Neural progenitor cell (in vitro differentiated cells): ENCODE data around the gene INTS4. TPM values are rescaled to one million over a fixed set of nuclear protein-coding genes. Genes with fewer than 3 reads are reported as not detected.
"Not testable (repeated sequence)": the region's sequence is repeated elsewhere in the genome, so short reads cannot be mapped to it uniquely, and the experiment has no call there.

ENCODE experiments used
- DNase-seq: peaks from one replicate; pipeline ENCODE4 v3.0.0-alpha.2; 2016; ENCODE audit warnings: low spot score
- H2AFZ ChIP-seq: fragments of 200-600 bp; sonication (generic); replicated peaks from 2 replicates; pipeline ENCODE4 v1.6.1; 2016; ENCODE audit warnings: antibody characterized with exemption
- H3F3A ChIP-seq: fragments of 200-600 bp; sonication (generic); 2 replicates; pipeline ENCODE4 v1.6.1; 2016; ENCODE audit warnings: antibody characterized with exemption, low read depth
- H3K27ac ChIP-seq: fragments of 200-600 bp; sonication (generic); 2 replicates; pipeline ENCODE4 v1.5.1; 2016; ENCODE audit warnings: mild to moderate bottlenecking
- H3K27me3 ChIP-seq: fragments of 200-600 bp; sonication (generic); 2 replicates; pipeline ENCODE4 v1.6.1; 2016; ENCODE audit warnings: mild to moderate bottlenecking, moderate library complexity
- H3K36me3 ChIP-seq: fragments of 200-600 bp; sonication (generic); 2 replicates; pipeline ENCODE4 v1.5.1; 2016
- H3K4me1 ChIP-seq: fragments of 200-600 bp; sonication (generic); 2 replicates; pipeline ENCODE4 v1.6.1; 2016; ENCODE audit warnings: mixed run types
- H3K4me2 ChIP-seq: fragments of 200-600 bp; sonication (generic); 2 replicates; pipeline ENCODE4 v1.6.1; 2016
- H3K4me3 ChIP-seq: fragments of 200-600 bp; sonication (generic); 2 replicates; pipeline ENCODE4 v1.5.1; 2016
- H3K79me2 ChIP-seq: fragments of 200-600 bp; sonication (generic); 2 replicates; pipeline ENCODE4 v1.6.1; 2016; ENCODE audit warnings: low read depth
- H3K9ac ChIP-seq: fragments of 200-600 bp; sonication (generic); 2 replicates; pipeline ENCODE4 v1.6.1; 2016
- H3K9me3 ChIP-seq: fragments of 200-600 bp; sonication (generic); 2 replicates; pipeline ENCODE4 v1.5.1; 2016; ENCODE audit warnings: low read depth
- H4K20me1 ChIP-seq: fragments of 200-600 bp; sonication (generic); 2 replicates; pipeline ENCODE4 v1.6.1; 2016; ENCODE audit warnings: low read depth
- H3K27ac Mint-ChIP-seq: 3 replicates; pipeline ENCODE4 v1.8.0; 2021; ENCODE audit warnings: mixed read lengths
- H3K27me3 Mint-ChIP-seq: 2 replicates; pipeline ENCODE4 v1.8.0; 2022; ENCODE audit warnings: low read depth, mild to moderate bottlenecking, inconsistent platforms, moderate library complexity, mixed read lengths; ENCODE audit not compliant: insufficient read depth
- H3K36me3 Mint-ChIP-seq: 3 replicates; pipeline ENCODE4 v1.8.0; 2021; ENCODE audit warnings: mixed read lengths
- H3K4me1 Mint-ChIP-seq: 3 replicates; pipeline ENCODE4 v1.8.0; 2021; ENCODE audit warnings: mixed read lengths
- H3K4me3 Mint-ChIP-seq: 3 replicates; pipeline ENCODE4 v1.8.0; 2021; ENCODE audit warnings: mild to moderate bottlenecking, moderate library complexity, mixed read lengths
- H3K9me3 Mint-ChIP-seq: 3 replicates; pipeline ENCODE4 v1.8.0; 2020; ENCODE audit warnings: mixed read lengths
- CTCF ChIP-seq: fragments of 200-600 bp; sonication (generic); IDR thresholded peaks from 2 replicates; pipeline ENCODE4 v1.5.1; 2017; ENCODE audit warnings: antibody characterized with exemption, mild to moderate bottlenecking
- EZH2 ChIP-seq: fragments of 200-600 bp; sonication (generic); IDR thresholded peaks from 2 replicates; pipeline ENCODE4 v1.6.1; 2017; ENCODE audit warnings: antibody characterized with exemption, mild to moderate bottlenecking, moderate library complexity
- EZH2phosphoT487 ChIP-seq: fragments of 200-600 bp; sonication (generic); IDR thresholded peaks from 2 replicates; pipeline ENCODE4 v1.6.1; 2017; ENCODE audit warnings: antibody characterized with exemption
- total RNA-seq: library from RNA; depleted of rRNA; stranded (reverse); fragments of >200 nt; gene quantifications from 2 replicates; pipeline ENCODE4 v1.2.3, GENCODE V29; 2015; ENCODE audit warnings: low replicate concordance

Gene INTS4
- total RNA-seq, 1 donor from 2014 or later: 61.5 TPM

DNA sequence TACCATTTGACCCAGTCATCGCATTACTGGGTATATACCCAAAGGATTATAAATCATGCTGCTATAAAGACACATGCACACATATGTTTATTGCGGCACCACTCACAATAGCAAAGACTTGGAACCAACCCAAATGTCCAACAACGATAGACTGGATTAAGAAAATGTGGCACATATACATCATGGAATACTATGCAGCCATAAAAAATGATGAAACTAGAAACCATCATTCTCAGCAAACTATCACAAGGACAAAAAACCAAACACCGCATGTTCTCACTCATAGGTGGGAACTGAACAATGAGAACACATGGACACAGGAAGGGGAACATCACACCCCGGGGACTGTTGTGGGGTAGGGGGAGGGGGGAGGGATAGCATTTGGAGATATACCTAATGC lies 105.4 kb downstream of the INTS4 start:
- not testable (repeated sequence) for H3K27me3 Mint-ChIP-seq, H2AFZ ChIP-seq, H3F3A ChIP-seq, H3K9me3 Mint-ChIP-seq, H3K36me3 ChIP-seq, H3K4me3 Mint-ChIP-seq, H3K27ac Mint-ChIP-seq, H3K4me2 ChIP-seq, DNase-seq, H3K4me3 ChIP-seq, H3K4me1 ChIP-seq, H4K20me1 ChIP-seq, H3K9me3 ChIP-seq, H3K4me1 Mint-ChIP-seq, H3K79me2 ChIP-seq, H3K27ac ChIP-seq, H3K9ac ChIP-seq, H3K27me3 ChIP-seq
- peaks cover 35% of the 10 kb centered on the region for H3K36me3 Mint-ChIP-seq

GRCh38 chr11:77886401-77886800 lies 108.1 kb downstream of the INTS4 start:
- Mint-ChIP-seq H3K4me3 (no peak overlapping the region), H3K9me3 (no peaks in the 10 kb centered on the region), H3K4me1 (no peaks in the 10 kb centered on the region), H3K27ac (no peak overlapping the region), H3K27me3 (peaks cover 6% of the 10 kb centered on the region), H3K36me3 (peaks cover 30% of the 10 kb centered on the region)
- no peaks in the 10 kb centered on the region for H3K79me2 ChIP-seq
- H3K27ac ChIP-seq: no peak overlapping the region
- no peak overlapping the region for H3K4me3 ChIP-seq
- no peaks in the 10 kb centered on the region for H4K20me1 ChIP-seq
- H3K4me2 ChIP-seq: no peak overlapping the region
- H3K4me1 ChIP-seq: no peaks in the 10 kb centered on the region
- no peaks in the 10 kb centered on the region for H3F3A ChIP-seq
- no peak for TF ChIP-seq EZH2phosphoT487
- TF ChIP-seq CTCF: no peak
- TF ChIP-seq EZH2: no peak
- H3K9ac ChIP-seq: no peak overlapping the region
- no peaks in the 10 kb centered on the region for H3K27me3 ChIP-seq
- no peak overlapping the region for H2AFZ ChIP-seq
- no peak for DNase-seq
- H3K9me3 ChIP-seq: no peaks in the 10 kb centered on the region
- no peaks in the 10 kb centered on the region for H3K36me3 ChIP-seq

DNA sequence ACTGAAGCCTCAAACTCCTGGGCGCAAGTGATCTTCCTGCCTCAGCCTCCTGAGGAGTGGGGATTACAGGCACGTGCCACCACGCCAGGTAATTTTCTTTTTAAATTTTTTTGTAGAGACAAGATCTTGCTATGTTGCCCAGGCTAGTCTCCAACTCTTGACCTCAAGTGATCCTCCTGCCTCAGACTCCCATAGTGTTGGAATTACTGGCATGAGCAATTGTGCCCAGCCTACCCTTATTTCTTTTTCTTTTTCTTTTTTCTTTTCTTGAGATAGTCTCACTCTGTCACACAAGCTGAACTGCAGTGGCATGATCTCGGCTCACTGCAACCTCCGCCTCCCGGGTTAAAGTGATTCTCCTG lies 109.7 kb downstream of the INTS4 start:
- Histone ChIP-seq H4K20me1 (no peaks in the 10 kb centered on the region), H3K9me3 (no peaks in the 10 kb centered on the region), H3K4me2 (no peak overlapping the region), H3K27me3 (no peaks in the 10 kb centered on the region), H3K4me1 (no peaks in the 10 kb centered on the region), H3F3A (no peaks in the 10 kb centered on the region), H3K27ac (no peak overlapping the region), H3K4me3 (no peak overlapping the region), H3K36me3 (no peaks in the 10 kb centered on the region), H2AFZ (no peak overlapping the region), H3K79me2 (no peaks in the 10 kb centered on the region), H3K9ac (no peak overlapping the region)
- DNase-seq: no peak
- Mint-ChIP-seq H3K4me1 (no peaks in the 10 kb centered on the region), H3K4me3 (no peak overlapping the region), H3K27ac (no peak overlapping the region), H3K36me3 (peaks cover 20% of the 10 kb centered on the region), H3K27me3 (peaks cover 8% of the 10 kb centered on the region), H3K9me3 (no peaks in the 10 kb centered on the region)
- no peak for TF ChIP-seq CTCF

- no peaks in the 10 kb centered on the region for H3K9me3 ChIP-seq
- H3K9me3 Mint-ChIP-seq: no peaks in the 10 kb centered on the region
- no peaks in the 10 kb centered on the region for H3K27me3 ChIP-seq
- no peaks in the 10 kb centered on the region for H3K4me1 ChIP-seq
- no peak overlapping the region for H3K9ac ChIP-seq
- H3K27me3 Mint-ChIP-seq: peaks cover 8% of the 10 kb centered on the region
- no peaks in the 10 kb centered on the region for H3K36me3 ChIP-seq
- peaks cover 16% of the 10 kb centered on the region for H3K36me3 Mint-ChIP-seq
- no peak overlapping the region for H3K27ac ChIP-seq
- H3F3A ChIP-seq: no peaks in the 10 kb centered on the region
- H3K4me1 Mint-ChIP-seq: no peaks in the 10 kb centered on the region
- no peaks in the 10 kb centered on the region for H3K79me2 ChIP-seq
- no peak for DNase-seq
- H3K4me3 Mint-ChIP-seq: no peak overlapping the region
- no peaks in the 10 kb centered on the region for H4K20me1 ChIP-seq
- H3K27ac Mint-ChIP-seq: no peak overlapping the region
- no peak overlapping the region for H3K4me2 ChIP-seq
- no peak for TF ChIP-seq CTCF
- TF ChIP-seq EZH2phosphoT487: no peak
- no peak for TF ChIP-seq EZH2
- no peak overlapping the region for H2AFZ ChIP-seq
- no peak overlapping the region for H3K4me3 ChIP-seq
Measured at GRCh38 chr11:77884186-77884828, 110.2 kb downstream of the INTS4 start.
